Activated naive CD4-positive, alpha-beta T cell treated with anti-CD3 and anti-CD28 coated beads, Interleukin-2, amount 50 U/mL, for 16 hours (primary cell): ENCODE data around the gene TEP1.

Source experiments
- DNase-seq: peaks from one replicate; pipeline ENCODE4 v3.0.0-alpha.2; 2020

TEP1 gene

GRCh38 chr14:20429801-20430669, 16.7 kb upstream of the TEP1 start:
- no peak for DNase-seq

GRCh38 chr14:20428802-20429201, 15.5 kb upstream of the TEP1 start:
- DNase-seq, result no peak

- no peak for DNase-seq
These were observed 14.7 kb upstream of the TEP1 start for GRCh38 chr14:20428010-20428365.

- DNase-seq, result no peak
These were observed 14.1 kb upstream of the TEP1 start for GRCh38 chr14:20427231-20428009.

- DNase-seq, result no peak
These were observed 11.6 kb upstream of the TEP1 start for GRCh38 chr14:20424851-20425250.

GRCh38 chr14:20422886-20423285, 9.6 kb upstream of the TEP1 start:
- no peak for DNase-seq

GRCh38 chr14:20421267-20421666, 8.0 kb upstream of the TEP1 start:
- DNase-seq, result no peak

- no peak for DNase-seq
These were observed 6.1 kb upstream of the TEP1 start for GRCh38 chr14:20419419-20419818.

- DNase-seq, result no peak
These were observed 5.2 kb upstream of the TEP1 start for GRCh38 chr14:20418501-20418909.

GRCh38 chr14:20417250-20418186, 4.2 kb upstream of the TEP1 start:
- DNase-seq, result no peak

- no peak for DNase-seq
These were observed 2.9 kb upstream of the TEP1 start for GRCh38 chr14:20416223-20416622.

GRCh38 chr14:20415782-20416206, 2.5 kb upstream of the TEP1 start:
- DNase-seq, result peak; percentile 25

- no peak for DNase-seq
These were observed 412 bp upstream of the TEP1 start for GRCh38 chr14:20413744-20414082.

GRCh38 chr14:20412411-20412810, 890 bp downstream of the TEP1 start:
- no peak for DNase-seq

- DNase-seq, result no peak
These were observed 4.1 kb downstream of the TEP1 start for GRCh38 chr14:20409226-20409625.

GRCh38 chr14:20403521-20403920, 9.8 kb downstream of the TEP1 start:
- DNase-seq, result no peak

GRCh38 chr14:20400965-20401593, 12.2 kb downstream of the TEP1 start:
- peak; percentile 17 for DNase-seq

- no peak for DNase-seq
These were observed 12.7 kb downstream of the TEP1 start for GRCh38 chr14:20400589-20400964.

GRCh38 chr14:20397511-20397910, 15.8 kb downstream of the TEP1 start:
- no peak for DNase-seq

- DNase-seq, result no peak
These were observed 21.8 kb downstream of the TEP1 start for GRCh38 chr14:20391505-20391904.

GRCh38 chr14:20388159-20388558, 25.1 kb downstream of the TEP1 start:
- no peak for DNase-seq

- no peak for DNase-seq
These were observed 25.7 kb downstream of the TEP1 start for GRCh38 chr14:20387576-20387975.
